Ascending aorta (tissue), 2 donors: ENCODE results near the gene SLC22A12. TPM values are rescaled to one million over a fixed set of nuclear protein-coding genes. Genes with fewer than 3 reads are reported as not detected.
A peak's percentile ranks its signal among the peaks of the same experiment; 100 is the strongest.

Experiments
- DNase-seq, 2 donors: peaks; one replicate each; pipeline ENCODE4 v3.0.0-alpha.2; 2019; ENCODE audit warnings: low spot score in 2 of 2
- H3K27ac ChIP-seq, 2 donors: fragments of 200-600 bp; sonication (generic); one replicate each; pipeline ENCODE4 v1.5.1; 2016 to 2017; ENCODE audit warnings: mild to moderate bottlenecking in 1 of 2
- H3K27me3 ChIP-seq: fragments of 200-600 bp; sonication (generic); one replicate; pipeline ENCODE4 v1.5.1; 2017
- H3K36me3 ChIP-seq, 2 donors: fragments of 200-600 bp; sonication (generic); one replicate each; pipeline ENCODE4 v1.5.1; 2016
- H3K4me1 ChIP-seq, 2 donors: fragments of 200-600 bp; sonication (generic); one replicate each; pipeline ENCODE4 v1.5.1; 2016 to 2017; ENCODE audit warnings: mild to moderate bottlenecking in 1 of 2
- H3K4me3 ChIP-seq, 2 donors: fragments of 200-600 bp; sonication (generic); one replicate each; pipeline ENCODE4 v1.5.1; 2016 to 2017; ENCODE audit warnings: mild to moderate bottlenecking in 1 of 2
- H3K9me3 ChIP-seq, 2 donors: fragments of 200-600 bp; sonication (generic); one replicate each; pipeline ENCODE4 v1.5.1; 2016
- CTCF ChIP-seq, 3 experiments: fragments of 200-600 bp in 2 of 3; fragments of 450-650 bp in 1 of 3; sonication (generic) in 2 of 3; IDR thresholded peaks; one replicate each; pipeline ENCODE4 v1.5.1; 2016 to 2019; ENCODE audit warnings: antibody characterized with exemption in 3 of 3, mild to moderate bottlenecking in 1 of 3, moderate library complexity in 1 of 3
- intact Hi-C: fragments of 100-400 bp; cut with DNase I; formaldehyde crosslinking; loops from one replicate; pipeline ENCODE4 v1.15.1; 2023
- total RNA-seq: library from RNA; depleted of rRNA; stranded (reverse); fragments of >200 nt; gene quantifications from one replicate; pipeline ENCODE4 v1.1.0, GENCODE V29; 2016

The SLC22A12 gene
- total RNA-seq, 1 donor from 2014 or later: not detected

DNA sequence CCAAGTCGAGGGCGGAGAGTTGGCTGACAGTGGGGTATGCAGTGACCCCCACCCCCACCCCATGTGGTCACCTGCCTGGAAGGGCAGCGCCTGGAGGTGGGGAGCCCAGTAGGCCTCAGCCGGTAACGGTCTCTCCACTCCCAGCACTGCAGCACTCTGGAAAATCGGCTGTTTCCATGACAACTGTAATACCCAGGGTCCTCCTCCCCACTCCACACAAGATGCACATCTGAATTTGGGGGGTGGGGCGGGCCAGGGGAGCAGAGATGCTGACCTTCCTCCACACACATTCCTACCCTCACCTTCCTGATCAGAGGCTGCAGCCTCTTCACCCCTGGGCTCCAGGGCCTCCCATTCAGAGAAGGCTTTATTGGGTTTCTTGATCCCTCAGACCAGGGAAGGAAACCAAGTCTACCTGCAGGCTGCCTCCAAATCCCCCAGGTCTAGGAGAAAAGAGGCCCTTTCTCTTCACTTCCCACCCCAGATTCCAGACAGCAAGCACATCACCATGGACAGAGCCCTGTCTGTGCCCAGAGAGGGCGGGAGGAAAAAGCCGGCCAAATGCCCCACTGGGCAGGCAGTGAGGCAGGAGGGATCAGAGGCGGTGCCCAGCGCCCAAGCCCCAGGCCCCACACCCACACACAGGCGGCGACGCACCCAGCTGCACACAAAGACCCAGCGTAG is 46.5 kb downstream of the SLC22A12 start:
- DNase-seq: no peak
- TF ChIP-seq CTCF (IDR thresholded peaks at IDR 0.05): no peak
- H3K4me3 ChIP-seq: peak overlapping the region in 1 of 2 donors; percentile 49

DNA sequence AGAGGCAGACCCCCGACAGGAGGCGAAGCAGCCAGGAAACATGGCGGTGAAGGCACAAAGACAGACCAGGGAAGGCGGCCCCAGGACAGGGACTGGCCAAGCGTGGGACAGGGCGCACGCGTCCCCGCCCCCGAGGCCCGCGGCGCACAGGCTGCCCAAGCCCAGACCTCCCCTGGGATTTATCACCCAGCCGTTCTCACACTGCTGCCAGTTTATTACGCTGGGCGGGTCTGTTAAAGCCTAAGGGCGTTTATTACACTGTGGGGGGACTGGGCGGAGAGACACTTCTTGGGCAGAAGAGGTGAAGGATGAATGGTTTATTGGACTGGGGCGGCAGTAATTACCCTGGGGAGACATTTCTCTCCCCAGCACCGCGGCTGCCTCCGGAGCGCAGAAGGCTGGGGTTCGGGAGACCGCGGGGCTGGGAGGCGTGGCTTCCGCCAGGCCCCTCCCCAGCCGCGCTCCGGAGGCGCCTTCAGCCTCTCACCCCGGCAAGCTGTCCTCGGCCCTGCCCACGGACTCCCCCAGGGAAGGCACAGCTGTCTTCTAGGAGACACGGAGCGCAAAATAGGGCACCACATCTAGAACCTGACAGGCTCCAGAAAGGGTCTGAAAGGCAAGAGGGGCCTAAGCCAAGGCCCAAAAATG is 47.1 kb downstream of the SLC22A12 start:
- Histone ChIP-seq H3K36me3 (peaks cover 10 to 23% of the 10 kb centered on the region in 2 donors), H3K27me3 (no peaks in the 10 kb centered on the region), H3K4me3 (peak overlapping the region in 1 of 2 donors; percentile 49), H3K27ac (no peak overlapping the region), H3K9me3 (no peaks in the 10 kb centered on the region), H3K4me1 (peaks cover 4% of the 10 kb centered on the region in 2 donors)
- no peak for TF ChIP-seq CTCF (IDR thresholded peaks at IDR 0.05)
- intact Hi-C loops: no loop called here
- DNase-seq: no peak

More for the DNA sequence above, 46.5 kb downstream of the SLC22A12 start:
- no peaks in the 10 kb centered on the region for H3K9me3 ChIP-seq
- H3K27me3 ChIP-seq: no peaks in the 10 kb centered on the region
- intact Hi-C loops: no loop called here
- H3K4me1 ChIP-seq: peaks cover 4% of the 10 kb centered on the region in 2 donors
- no peak overlapping the region for H3K27ac ChIP-seq
- H3K36me3 ChIP-seq: peaks cover 14 to 30% of the 10 kb centered on the region in 2 donors

GRCh38 chr11:64638829-64639228 is 47.8 kb downstream of the SLC22A12 start:
- Histone ChIP-seq H3K27ac (no peak overlapping the region), H3K4me3 (no peak overlapping the region), H3K9me3 (no peaks in the 10 kb centered on the region), H3K36me3 (peaks cover 4 to 16% of the 10 kb centered on the region in 2 donors), H3K27me3 (no peaks in the 10 kb centered on the region), H3K4me1 (peaks cover 4 to 7% of the 10 kb centered on the region in 2 donors)
- intact Hi-C loops: no loop called here
- DNase-seq: no peak
- no peak for TF ChIP-seq CTCF (IDR thresholded peaks at IDR 0.05)

- intact Hi-C loops: no loop called here
- Histone ChIP-seq H3K9me3 (no peaks in the 10 kb centered on the region), H3K27ac (no peak overlapping the region), H3K27me3 (no peaks in the 10 kb centered on the region), H3K36me3 (peaks cover 0 to 5% of the 10 kb centered on the region in 2 donors), H3K4me1 (peaks cover 4 to 8% of the 10 kb centered on the region in 2 donors), H3K4me3 (no peak overlapping the region)
- DNase-seq: no peak
- TF ChIP-seq CTCF (IDR thresholded peaks at IDR 0.05): no peak
Observed at GRCh38 chr11:64639885-64640284, 48.9 kb downstream of the SLC22A12 start.

DNA sequence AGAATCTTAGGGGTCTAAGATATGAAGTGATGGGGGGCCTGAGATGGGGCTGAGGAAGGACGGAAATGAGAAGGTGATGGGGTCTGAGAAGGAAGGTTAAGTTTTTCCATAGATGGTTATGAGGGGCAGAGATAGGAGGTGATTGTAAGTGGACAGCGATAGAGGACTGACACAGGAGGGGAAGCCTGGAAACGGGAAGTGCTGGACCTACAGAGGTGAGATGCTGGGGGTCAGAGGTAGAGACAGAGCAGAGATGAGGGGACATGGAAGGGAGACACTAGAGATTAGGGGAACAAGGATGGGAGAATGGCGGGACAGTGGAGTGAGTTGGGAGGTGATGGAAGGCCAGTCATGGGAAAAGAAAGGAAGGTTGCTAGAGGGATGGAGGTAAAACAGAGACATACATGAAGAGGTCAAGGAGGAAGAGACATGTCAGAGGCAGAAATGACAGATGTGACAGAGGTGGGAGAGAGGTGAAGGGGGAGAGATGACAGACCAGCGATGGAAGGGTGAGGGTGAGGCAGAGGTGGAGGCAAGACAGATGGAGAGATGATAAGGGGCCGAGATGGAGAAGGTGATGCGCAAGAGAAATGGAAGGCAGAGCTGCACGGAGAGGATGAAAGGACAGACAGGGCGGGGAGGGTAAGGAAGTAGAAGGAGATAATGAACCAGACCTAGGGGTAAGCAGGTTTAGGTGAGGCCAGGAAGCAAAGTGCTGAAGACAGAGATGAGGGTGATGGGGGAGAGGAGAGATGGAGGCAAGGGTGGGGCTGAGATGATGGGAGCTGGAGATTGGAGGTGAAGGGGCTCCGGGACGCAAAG is 50.8 kb downstream of the SLC22A12 start:
- H3K9me3 ChIP-seq: no peaks in the 10 kb centered on the region
- no peaks in the 10 kb centered on the region for H3K36me3 ChIP-seq
- H3K4me1 ChIP-seq: peaks cover 4 to 8% of the 10 kb centered on the region in 2 donors
- no peaks in the 10 kb centered on the region for H3K27me3 ChIP-seq
- TF ChIP-seq CTCF (IDR thresholded peaks at IDR 0.05): no peak
- intact Hi-C loops: no loop called here
- no peak overlapping the region for H3K27ac ChIP-seq
- DNase-seq: no peak
- H3K4me3 ChIP-seq: peak overlapping the region; percentile 46 to 69
